Nephron (organoid): ENCODE results near the gene SEL1L3.
A peak's percentile ranks its signal among the peaks of the same experiment; 100 is the strongest.

Source experiments
- H3K27ac Mint-ChIP-seq, 3 experiments: 2 replicates each; pipeline ENCODE4 v1.8.0; 2020; ENCODE audit warnings: mixed read lengths in 3 of 3, mild to moderate bottlenecking in 2 of 3, moderate library complexity in 1 of 3
- H3K27me3 Mint-ChIP-seq: 2 replicates; pipeline ENCODE4 v1.8.0; 2021; ENCODE audit warnings: low read depth, mild to moderate bottlenecking, moderate library complexity, mixed read lengths
- H3K36me3 Mint-ChIP-seq: 2 replicates; pipeline ENCODE4 v1.8.0; 2020; ENCODE audit warnings: low read depth, mixed read lengths
- H3K4me1 Mint-ChIP-seq: 2 replicates; pipeline ENCODE4 v1.8.0; 2020; ENCODE audit warnings: mixed read lengths
- H3K4me3 Mint-ChIP-seq, 3 experiments: 2 replicates each; pipeline ENCODE4 v1.8.0; 2020; ENCODE audit warnings: mild to moderate bottlenecking in 3 of 3, mixed read lengths in 3 of 3, moderate library complexity in 2 of 3
- H3K9me3 Mint-ChIP-seq: 2 replicates; pipeline ENCODE4 v1.8.0; 2020; ENCODE audit warnings: mixed read lengths
- CTCF ChIP-seq, 3 experiments: fragments of 200-600 bp; sonication (generic); IDR thresholded peaks; one replicate each; pipeline ENCODE4 v1.5.0; 2021; ENCODE audit warnings: antibody characterized with exemption in 3 of 3; ENCODE audit not compliant: unreplicated experiment in 3 of 3

The SEL1L3 gene

GRCh38 chr4:25903900-25904747, 41.3 kb upstream of the SEL1L3 start:
- no peak overlapping the region for H3K4me3 Mint-ChIP-seq
- peaks cover 6% of the 10 kb centered on the region for H3K9me3 Mint-ChIP-seq
- H3K27me3 Mint-ChIP-seq: peaks cover 10% of the 10 kb centered on the region
- no peaks in the 10 kb centered on the region for H3K36me3 Mint-ChIP-seq
- H3K27ac Mint-ChIP-seq: no peak overlapping the region
- TF ChIP-seq CTCF (IDR thresholded peaks at IDR 0.05; ENCODE audit: unreplicated experiment in 3 of 3): no peak
- H3K4me1 Mint-ChIP-seq: peaks cover 6% of the 10 kb centered on the region

DNA sequence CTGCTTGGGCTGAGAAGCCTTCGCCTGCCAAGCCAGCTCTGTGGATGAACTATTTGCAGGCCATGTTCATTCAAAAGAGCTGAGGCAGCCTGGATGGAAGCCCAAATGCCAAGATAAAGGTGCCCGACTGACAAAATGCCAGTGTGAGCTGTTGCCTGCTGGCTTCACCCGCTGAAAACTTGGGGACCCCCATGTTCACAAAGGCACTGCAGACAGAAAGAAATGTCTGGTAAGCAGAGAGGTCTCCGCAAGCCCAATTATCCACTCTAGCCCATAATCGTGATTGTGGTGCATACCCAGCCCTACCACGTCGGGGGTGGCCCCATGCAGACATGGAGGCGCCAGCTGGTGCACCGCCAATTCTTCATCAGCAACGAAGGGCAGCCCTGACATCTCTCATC, 38.2 kb upstream of the SEL1L3 start:
- Mint-ChIP-seq H3K4me1 (peaks cover 6% of the 10 kb centered on the region), H3K27me3 (peaks cover 5% of the 10 kb centered on the region), H3K9me3 (no peaks in the 10 kb centered on the region), H3K4me3 (no peak overlapping the region), H3K36me3 (no peaks in the 10 kb centered on the region), H3K27ac (no peak overlapping the region)
- TF ChIP-seq CTCF (IDR thresholded peaks at IDR 0.05; ENCODE audit: unreplicated experiment in 3 of 3): no peak

DNA sequence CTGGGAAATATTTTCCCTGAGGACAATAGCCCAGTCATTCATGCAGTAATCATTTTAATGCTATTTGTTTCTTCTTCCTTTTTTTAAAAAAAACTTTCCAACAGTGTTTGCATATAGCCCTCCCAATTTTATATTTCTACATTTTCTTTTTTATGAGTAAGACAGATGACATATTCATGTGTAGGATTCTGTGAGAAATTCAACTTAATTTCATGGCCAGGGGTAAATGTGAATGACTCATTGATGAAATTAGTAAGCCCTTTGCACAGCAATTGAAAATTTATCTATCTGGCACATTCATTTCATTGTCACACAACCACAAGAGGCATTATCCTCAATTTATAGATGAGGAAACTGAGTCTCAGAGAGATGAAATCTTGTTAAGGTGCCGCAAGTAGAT, 37.5 kb upstream of the SEL1L3 start:
- H3K9me3 Mint-ChIP-seq: no peaks in the 10 kb centered on the region
- H3K4me1 Mint-ChIP-seq: peaks cover 6% of the 10 kb centered on the region
- H3K27me3 Mint-ChIP-seq: peaks cover 5% of the 10 kb centered on the region
- H3K36me3 Mint-ChIP-seq: no peaks in the 10 kb centered on the region
- H3K4me3 Mint-ChIP-seq: no peak overlapping the region
- no peak overlapping the region for H3K27ac Mint-ChIP-seq
- no peak for TF ChIP-seq CTCF (IDR thresholded peaks at IDR 0.05; ENCODE audit: unreplicated experiment in 3 of 3)

- no peak overlapping the region for H3K27ac Mint-ChIP-seq
- H3K27me3 Mint-ChIP-seq: no peaks in the 10 kb centered on the region
Measured at GRCh38 chr4:25896776-25897539, 34.2 kb upstream of the SEL1L3 start.

GRCh38 chr4:25892796-25893195, 30.0 kb upstream of the SEL1L3 start:
- no peak overlapping the region for H3K4me3 Mint-ChIP-seq
- peak overlapping the region in 2 of 3 experiments; percentile 24 to 35 for H3K27ac Mint-ChIP-seq
- peaks cover 25% of the 10 kb centered on the region for H3K4me1 Mint-ChIP-seq
- peaks cover 4% of the 10 kb centered on the region for H3K27me3 Mint-ChIP-seq
- no peaks in the 10 kb centered on the region for H3K36me3 Mint-ChIP-seq
- H3K9me3 Mint-ChIP-seq: no peaks in the 10 kb centered on the region
- no peak for TF ChIP-seq CTCF (IDR thresholded peaks at IDR 0.05; ENCODE audit: unreplicated experiment in 3 of 3)

More at GRCh38 chr4:25896776-25897539, 34.2 kb upstream of the SEL1L3 start:
- TF ChIP-seq CTCF (IDR thresholded peaks at IDR 0.05; ENCODE audit: unreplicated experiment in 3 of 3): no peak
- Mint-ChIP-seq H3K4me3 (no peak overlapping the region), H3K9me3 (no peaks in the 10 kb centered on the region), H3K4me1 (peaks cover 11% of the 10 kb centered on the region), H3K36me3 (no peaks in the 10 kb centered on the region)
